AG08396 (cell line): Measurements from ENCODE around the gene FUNDC2.

Source experiments
- DNase-seq: peaks from one replicate; pipeline ENCODE4 v3.0.0; 2012; ENCODE audit warnings: low spot score, mixed read lengths

Gene FUNDC2

DNA sequence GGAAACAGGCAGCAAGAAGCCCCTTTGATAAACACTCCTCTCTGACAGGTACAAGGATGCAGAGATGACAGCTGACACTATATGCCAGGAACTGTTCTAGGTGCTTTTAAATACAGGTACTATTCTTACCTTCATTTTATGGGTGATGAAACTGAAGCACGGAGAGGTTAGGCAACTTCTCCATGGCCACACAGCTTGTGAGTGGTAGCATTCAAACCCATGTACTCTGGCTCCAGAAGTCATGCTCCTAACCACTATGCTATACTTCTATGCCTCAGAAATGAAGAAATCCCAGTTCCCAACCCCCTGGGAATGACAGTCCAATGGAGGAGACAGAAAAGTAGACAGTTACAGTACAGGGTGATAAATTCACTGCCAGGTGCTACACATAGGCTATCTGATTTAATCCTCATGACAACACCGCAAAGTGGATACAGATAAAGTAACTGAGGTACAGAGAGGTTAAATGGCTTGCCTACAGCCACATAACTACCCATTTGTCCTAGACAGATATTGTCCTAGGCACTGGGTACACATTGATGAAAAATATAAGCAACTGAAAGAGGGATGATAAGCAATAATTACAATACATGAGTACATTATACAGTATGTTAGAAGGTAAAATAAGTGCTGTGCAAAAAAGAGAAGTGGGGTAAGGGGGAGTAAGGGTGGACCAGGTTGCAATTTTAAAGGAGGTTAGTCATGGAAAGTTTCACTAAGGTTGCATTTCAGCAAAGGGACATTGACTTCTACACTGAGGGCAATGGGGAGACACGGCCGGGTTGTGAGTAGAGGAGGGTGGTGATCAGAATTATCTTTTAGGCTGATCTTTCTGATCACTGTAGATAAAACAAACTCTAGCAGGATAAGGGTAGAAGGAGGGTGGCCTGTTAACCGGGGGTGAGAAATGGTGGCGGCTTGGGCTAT is 2.5 kb upstream of the FUNDC2 start:
- DNase-seq = no peak

DNA sequence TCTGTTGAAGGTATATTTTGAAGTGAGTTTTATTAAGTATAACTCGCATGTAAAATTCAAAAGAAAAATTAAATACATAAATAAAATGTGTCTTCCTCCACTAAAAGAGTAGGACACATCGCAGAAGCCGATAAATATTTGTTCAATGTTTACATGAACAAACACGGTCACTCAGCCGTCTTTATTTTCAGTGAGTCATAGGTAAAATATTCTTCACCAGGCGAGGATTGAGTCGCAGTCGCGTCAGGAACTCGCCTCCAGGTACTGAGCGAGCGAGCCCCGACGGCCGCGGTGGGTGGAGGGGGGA is 271 bp upstream of the FUNDC2 start:
- no peak for DNase-seq

DNA sequence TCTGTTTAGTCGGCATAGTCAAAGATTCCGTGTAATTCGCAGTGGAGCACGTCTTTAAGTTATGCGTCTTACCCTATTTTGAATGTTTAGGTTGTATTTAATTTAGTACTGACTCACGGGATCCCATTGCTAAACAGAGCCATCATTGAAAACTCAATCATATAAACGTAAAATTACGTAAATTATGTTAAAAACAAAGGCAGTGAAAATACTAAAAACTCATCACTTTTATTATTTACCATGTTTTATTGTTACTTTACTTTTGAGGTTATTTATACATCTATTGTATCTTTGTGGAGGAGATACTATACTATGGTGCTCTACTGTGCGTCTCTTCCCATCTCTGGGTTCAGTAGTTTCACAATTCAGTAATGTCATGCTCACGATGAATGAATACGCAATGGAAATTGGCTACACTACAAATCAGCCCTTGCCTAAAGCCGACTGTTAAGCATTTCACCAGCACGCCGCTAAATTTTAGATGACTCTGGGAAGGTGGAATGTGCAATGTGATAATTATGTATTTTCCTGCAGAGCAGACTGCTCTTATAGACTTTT is 944 bp downstream of the FUNDC2 start:
- peak; percentile 23 for DNase-seq

DNA sequence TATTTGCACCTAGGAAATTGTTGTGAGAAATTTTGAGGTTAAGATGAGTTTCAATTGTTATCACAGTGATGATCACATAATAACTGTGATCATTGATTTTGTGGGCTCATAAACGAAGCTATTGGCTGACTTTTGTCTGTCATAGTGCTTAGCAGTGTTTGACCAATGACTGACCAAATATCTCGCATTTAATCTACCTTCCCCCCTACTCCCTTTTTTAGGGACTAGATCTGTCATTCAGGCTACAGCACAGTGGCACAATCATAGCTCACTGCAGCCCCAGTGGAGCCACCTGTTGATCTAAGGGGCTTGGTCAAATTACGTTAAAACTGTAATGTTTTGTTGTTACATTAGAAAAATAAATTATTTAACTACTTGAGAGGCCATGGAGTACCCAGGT is 1.5 kb downstream of the FUNDC2 start:
- DNase-seq = no peak

DNA sequence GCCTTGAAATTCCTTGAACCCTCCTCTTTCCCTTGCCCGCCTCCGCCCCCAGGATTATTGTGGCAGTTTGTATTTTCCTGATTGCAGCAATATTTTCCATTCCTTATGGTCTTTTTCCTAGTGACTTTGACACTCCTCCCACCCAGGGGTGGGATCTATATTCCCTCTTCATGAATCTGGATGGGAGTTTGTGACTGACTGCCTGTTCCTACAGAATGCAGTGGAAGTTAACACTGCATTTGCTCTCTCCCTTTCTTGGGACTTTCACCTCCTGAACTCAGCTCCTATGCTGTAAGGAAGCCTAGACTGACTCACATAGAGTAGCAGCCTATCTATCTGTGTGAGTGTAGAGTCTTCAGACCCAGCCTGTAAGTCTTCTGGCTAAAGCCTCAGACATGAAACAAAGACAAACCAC is 2.2 kb downstream of the FUNDC2 start:
- no peak for DNase-seq

DNA sequence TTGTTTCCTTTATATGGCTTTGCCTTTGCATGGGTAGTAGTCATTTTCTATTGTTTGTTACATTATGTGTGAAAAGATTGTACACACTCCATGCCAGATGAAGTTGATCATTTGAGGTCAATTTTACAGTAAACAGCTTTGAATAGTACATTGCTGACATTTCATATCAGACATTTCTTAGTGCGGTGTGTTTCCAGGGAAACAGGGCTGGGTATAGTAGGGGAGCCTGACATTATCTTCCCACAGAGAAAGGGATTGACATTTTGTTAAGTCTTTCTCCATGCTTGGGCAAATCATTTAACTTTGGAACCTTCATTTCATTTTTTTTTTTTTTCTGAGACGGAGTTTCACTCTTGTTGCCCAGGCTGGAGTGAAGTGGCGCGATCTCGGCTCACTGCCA is 5.0 kb downstream of the FUNDC2 start:
- DNase-seq = no peak

DNA sequence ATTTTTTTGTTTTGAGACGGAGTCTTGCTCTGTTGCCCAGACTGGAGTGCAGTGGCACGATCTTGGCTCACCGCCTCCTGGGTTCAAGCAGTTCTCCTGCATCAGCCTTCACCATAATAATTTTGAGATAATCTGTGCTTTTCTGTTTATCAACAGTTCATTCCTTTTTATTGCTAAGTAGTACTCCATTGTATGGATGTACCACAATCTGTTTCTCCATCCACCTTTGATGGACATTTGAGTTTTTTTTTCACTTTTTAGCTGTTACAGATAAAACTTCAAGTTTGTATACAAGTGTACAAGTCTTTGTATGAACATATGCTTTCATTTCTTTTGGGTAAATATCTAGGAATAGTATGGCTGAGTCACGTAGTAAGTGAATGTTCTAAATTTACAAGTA is 9.0 kb downstream of the FUNDC2 start:
- DNase-seq = no peak

DNA sequence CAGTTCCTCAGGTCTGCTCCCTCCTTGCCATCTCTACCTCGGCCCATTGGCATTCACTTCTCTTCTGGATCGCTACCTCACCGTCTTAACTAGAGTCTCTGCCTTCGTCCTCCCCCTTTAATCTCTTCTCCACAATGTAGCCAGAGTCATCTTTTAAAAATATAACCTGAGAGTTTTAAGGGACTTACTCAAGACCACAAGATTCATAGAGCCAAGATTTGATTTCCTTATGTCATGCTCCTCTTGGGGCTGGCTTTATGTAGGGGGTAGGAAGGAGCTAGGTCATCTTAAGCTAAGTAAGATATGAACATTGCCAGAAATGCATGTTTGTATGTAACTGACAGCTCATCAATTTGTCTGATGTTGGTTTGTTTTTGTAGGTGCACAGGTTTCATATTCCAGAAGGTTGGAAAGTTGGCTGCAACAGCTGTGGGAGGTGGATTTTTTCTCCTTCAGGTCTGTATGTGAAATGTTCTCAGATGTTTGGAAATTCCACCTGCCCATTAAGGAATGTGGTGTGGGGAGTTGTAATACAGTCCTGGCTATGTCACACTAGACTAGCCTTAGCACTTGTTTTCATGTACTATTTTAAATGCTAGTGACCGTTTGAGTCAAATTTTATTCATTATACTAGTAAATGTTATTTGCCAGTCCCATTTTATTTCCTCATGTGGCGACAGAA is 19.6 kb downstream of the FUNDC2 start:
- DNase-seq = no peak

DNA sequence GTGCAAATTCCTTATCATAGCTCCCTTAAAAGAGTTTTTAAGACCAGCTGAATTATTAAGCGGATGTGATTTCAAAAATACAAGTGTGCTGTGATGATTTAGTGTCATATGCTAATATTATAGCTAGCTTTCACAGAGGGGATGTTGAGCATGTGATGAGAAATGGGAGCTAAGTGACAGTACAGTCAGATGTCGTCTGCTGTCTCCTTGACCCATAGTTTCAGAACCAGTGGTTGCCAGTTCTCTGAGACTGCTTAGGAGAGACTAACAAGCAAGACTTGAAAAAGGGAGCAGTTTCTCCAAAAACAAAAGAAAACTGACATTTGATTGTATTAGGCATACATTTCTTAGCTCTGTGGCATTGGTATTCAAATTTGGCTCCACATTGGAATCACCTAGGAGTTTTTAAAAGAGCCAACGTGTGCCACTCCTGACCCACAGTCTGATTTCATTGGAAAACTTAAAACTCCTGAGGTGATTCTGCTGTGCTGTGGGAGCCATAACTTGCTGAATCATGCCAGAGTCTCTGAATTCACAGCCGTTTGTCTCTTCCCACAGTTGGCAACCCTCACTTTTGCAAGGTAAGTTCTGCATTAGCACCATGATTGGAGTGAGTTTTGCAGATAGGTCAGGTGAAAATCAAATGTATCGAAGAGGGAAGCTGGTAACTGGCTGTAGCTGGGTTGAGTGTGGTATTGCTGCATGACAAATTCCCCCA is 20.3 kb downstream of the FUNDC2 start:
- no peak for DNase-seq

DNA sequence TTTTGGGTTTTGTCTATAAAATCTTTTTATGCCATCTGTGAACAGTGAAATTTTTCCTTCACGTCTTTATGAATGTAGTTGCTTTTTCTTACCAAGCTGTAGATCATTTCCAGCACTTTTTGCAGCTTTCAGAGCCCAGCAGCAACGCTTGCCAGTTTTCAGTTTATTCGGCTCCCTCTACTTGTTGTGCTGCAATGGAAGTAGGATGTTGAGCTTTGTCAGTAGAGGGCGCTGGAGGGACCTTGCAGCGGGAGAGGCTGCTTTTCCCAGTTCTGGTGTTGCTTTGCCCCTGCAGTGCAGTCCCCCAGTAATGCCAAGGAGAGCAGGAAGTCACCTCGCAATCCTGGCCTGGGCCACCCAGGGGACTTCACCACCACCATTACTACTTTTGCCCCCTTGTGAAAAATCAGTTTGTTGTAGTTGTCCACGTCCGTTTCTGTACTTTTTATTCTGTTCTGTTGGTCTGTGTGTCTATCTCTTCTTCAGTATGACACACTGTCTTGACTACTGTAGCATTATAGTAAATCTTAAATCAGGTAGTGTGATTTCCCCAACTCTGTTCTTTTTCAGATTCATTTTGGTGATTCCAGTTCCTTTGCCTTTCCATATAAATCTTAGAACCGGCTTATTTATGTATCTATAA is 22.5 kb downstream of the FUNDC2 start:
- peak; percentile 28 for DNase-seq

DNA sequence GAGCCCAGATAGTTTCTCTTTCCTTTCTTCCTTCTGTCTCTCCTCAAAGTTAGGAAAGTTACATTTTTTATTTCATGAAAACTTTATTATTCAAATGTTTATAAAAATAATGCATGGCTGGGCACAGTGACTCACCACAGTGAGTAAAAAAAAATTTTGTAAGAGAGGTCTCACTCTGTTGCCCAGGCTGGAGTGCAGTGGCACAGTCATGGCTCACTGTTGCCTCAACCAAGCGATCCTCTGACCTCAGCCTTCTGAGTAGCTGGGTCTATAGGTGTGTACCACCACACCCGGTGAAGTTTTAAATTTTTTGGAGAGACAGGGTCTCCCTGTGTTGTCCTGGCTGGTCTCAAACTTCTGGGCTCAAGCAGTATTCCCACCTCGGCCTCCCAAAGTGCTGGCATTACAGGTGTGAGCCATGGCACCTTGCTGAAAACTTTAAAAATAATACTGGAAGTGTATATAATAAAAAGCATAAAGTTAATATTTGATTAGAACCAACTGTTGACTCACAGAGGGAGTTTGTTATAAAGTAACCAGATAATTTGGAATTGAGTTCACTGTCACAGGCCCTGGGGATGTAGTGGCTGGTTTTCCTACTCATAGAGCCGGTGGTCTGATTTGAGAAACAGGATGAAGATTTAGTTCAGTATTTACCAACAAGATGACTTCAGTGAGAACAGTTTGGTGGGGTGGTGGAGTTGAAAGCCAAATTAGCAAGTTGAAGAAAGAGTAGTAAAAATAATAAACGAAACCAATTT is 26.3 kb downstream of the FUNDC2 start:
- no peak for DNase-seq

DNA sequence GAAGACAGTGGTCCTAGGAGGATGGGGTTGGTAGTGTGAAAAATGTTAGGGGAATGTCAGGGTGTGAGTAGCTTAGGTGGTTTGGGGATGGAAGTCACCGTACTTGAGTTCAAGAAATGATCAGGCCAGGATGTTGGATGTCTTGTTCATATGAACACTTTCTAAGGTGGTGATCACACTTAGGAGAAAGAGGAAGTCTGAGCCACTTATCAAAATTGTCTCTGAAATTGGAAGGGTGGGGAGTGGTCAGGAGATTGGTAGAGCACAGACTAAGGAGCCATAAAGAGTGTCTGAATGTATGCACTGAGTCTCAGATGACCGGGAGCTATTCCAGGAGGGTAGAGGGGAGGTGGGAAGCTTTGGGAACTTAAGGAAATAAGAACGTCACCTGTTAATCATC is 27.0 kb downstream of the FUNDC2 start:
- no peak for DNase-seq

DNA sequence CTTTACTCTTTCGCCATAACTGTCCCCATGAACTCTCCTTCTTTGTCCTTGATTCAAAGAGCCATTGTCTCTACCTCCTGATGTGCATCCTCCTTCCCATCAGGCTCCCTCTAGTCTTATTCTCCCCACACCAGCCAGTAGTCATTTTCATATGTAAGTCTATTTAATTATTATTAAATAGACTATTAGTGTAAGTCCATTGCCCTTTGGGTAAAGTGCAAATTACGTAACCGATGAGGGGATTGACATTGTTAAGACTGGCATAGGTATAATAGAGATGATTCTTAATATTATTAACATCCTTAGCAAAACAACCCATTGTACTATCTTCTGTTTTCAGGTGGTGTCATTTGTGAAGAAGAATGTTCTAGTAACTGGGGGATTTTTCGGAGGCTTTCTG is 27.6 kb downstream of the FUNDC2 start:
- no peak for DNase-seq

DNA sequence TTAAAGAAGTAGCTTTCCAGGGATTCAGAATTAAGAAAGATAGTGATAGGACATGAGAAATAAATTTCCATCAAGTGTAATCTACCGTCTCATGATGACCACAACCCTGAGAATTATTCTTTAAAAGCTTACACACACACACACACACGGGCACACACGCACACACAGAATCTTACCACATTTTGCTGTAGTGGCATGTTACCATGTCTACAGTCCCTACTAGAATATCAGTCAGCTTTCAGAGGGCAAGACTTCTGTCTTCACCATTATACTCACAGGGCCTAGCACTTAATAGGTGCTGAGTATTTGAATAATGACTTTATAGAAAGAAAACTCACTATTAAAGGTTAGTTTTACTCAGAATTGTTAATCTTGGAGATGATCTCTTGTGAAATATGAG is 28.9 kb downstream of the FUNDC2 start:
- DNase-seq = no peak

DNA sequence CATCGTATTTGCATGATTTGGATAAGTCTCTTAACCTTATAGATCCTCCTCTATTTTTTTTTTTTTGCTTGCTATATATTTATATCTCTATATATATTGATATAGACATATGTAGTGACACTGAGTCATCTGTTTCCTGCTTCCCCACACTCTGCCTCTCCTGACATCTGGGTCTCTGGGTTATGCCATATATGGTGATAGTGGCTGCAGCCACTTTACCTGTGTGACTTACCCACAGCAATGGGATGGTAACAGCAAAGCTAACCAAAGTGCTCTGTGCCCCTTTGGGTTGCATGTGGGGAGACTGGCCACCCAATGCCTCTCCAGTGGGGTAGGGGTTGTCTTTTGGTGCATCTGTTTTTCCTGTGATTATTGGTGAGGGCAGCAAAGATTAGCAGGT is 29.8 kb downstream of the FUNDC2 start:
- no peak for DNase-seq

DNA sequence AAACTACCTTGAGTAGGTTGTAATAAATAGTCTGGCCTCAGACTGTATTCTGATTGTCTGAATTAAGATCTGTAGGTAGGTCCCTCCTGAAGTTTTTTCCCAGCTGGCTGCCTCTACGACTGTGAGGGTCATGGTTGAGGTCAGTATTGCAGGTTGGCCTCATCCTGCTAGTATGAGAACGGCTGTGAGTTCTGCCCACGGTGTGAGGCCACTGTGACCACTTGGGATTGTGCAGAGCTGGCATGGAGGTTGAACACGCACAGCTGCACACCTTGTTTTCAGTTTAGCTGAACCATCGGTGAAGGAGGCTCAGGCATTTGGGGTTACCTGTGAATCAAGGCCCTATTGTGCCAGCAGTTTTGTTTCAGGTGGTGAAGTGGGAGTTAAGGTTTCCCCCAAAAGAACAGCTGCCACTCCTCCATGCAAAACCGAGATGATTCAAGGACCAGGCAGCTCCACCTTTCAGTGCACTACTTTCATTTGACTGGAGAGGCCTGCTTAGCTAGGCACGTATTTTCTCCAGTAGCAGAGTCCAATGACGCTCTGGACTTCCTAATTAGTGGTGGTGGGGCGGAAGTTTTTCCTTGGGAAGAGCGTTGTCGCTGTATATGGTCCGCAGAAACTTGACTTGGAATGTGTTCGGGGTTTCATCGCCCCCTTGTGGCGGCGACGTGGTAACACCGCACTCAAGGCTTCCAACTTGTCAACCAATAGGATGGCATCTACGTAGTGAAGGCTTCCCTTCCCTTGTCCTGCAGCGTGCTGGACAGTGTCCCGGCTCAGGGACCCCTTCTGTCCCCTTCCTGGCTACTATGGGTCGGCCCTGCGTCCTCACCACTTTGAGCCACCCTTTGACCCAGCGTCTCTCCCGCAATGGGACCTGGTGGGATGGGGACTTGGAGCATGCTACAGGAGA is 30.5 kb downstream of the FUNDC2 start:
- DNase-seq = peak; percentile 61

DNA sequence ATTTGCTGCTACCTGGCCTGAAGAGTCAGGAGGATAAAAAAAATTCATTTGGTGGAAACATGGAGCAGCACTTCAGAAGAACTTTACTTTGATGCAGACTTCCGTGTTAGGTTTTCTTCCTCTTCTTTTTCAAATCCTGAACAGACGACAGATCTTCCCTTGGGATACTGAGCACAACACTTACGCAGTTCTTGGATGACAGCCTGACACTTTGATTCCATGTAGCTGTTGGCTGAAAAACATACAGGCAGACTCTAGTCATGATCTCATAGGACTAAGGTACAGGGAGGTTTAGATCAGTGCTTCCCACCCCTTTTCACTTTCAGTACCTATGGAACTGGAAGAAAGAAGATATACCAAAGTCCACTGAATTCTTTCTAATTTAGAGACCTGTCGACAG is 35.1 kb downstream of the FUNDC2 start:
- no peak for DNase-seq

DNA sequence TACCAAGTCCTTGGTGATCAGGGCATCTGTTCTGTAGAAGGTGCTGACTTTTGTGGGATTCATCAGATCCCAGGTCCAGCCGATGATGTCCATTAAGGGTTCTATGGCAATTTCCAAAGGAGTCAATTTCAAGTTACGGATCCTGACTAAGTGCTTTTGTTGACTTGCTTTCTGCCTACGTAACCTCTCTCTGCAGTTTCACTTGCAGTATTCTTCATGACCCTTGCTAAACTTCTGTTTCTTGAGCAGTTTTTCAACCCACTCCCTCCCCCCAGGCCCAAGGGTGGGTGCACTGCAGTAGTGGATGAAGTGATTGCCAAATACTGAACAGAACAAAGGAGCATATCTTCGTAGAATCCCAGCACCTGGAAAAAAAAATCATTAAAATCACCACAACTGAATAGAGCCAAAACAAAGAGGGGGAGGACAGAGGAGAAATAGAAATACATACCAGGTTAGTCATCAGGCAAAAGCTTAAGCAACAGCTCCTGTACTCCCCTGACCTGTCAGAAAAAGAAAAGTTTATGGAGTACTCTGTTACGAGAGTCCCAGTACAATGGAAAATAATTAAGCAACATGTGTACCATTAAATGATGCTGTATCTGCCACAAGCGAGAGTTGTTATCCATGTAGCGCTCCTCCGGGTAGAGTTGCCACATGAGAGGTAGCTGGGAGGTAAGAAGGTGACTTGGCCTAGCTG is 38.5 kb downstream of the FUNDC2 start:
- DNase-seq = peak; percentile 25

DNA sequence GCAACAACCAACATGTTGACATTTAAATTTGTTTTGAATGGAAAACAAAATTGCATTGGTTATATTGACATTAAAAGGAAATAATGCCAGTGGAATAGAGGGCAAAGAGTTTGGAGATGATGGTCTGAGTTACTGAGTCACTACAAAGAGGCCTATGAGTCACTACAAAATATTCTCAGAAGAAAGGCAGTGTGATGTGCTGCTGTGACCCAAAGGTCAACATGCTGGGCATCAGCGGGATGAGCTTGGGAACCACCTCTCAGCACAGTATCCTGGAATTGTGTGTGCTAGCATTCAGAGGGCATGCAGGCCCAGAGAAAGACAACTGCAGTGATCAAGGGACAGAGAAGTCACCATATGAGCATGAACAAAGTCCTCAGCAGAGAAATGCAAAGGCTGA is 41.5 kb downstream of the FUNDC2 start:
- peak; percentile 42 for DNase-seq

DNA sequence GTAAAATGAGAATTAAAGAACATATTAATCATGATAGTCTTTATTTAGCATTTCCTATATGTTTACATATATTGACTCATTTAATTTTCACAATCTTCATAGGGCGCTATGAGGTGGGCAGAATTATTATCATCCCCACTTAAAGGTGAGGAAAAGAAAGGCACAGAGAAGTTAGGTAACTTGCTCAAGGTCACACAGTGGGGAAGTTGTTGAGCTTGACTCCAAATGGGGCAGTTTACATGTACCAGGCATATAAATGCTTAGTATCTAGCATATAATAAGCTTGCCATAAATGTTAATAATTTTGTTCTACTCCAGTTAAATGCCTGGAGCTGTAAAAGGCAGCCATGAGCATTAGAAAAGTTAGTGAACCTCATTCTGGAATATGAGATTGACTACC is 42.8 kb downstream of the FUNDC2 start:
- DNase-seq = no peak
